ENCODE results near the gene TYW1B.
"Not testable (repeated sequence)": the region's sequence is repeated elsewhere in the genome, so short reads cannot be mapped to it uniquely, and the experiment has no call there.

- TF ChIP-seq CTCF (IDR thresholded peaks at IDR 0.05); ZFX (IDR thresholded peaks at IDR 0.05; ENCODE audit: borderline replicate concordance): not testable (repeated sequence)
Measured at GRCh38 chr7:72640740-72641139, 187.3 kb downstream of the TYW1B start.

Measured in 22Rv1 (cell line).